ENCODE measurements around the gene TP53TG5.

The TP53TG5 gene

DNA sequence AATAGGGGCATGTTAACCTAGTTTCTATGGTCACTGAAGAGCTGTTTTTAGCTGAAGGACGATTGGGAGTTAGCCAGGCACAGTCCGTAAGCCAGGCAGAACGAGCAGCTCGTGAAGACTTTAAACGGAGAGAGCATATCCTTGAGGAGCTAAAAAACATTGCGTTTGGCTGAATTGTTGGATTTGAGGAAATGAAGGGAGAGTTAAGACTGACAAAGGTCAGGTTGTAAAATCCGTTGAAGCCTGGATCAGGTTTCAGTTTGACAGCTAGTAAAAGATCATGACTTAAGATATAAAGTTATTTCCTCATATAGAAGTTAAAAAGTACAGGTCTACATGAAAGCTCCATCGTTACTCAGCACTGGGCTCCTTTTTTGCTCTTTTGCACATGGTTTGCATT, 32.8 kb upstream of the TP53TG5 start:
- Histone ChIP-seq H3K36me3 (ENCODE audit: control insufficient read depth, insufficient read depth, low read length) (peaks cover 4% of the 10 kb centered on the region), H3K4me1 (ENCODE audit: control insufficient read depth, insufficient read depth, low read length) (peaks cover 8% of the 10 kb centered on the region), H3K9ac (ENCODE audit: low read length) (no peak overlapping the region), H3K4me3 (ENCODE audit: low read length) (no peak overlapping the region), H3K9me3 (ENCODE audit: control insufficient read depth, low read length) (no peaks in the 10 kb centered on the region), H3K27me3 (ENCODE audit: control insufficient read depth, insufficient read depth, low read length) (no peaks in the 10 kb centered on the region)

DNA sequence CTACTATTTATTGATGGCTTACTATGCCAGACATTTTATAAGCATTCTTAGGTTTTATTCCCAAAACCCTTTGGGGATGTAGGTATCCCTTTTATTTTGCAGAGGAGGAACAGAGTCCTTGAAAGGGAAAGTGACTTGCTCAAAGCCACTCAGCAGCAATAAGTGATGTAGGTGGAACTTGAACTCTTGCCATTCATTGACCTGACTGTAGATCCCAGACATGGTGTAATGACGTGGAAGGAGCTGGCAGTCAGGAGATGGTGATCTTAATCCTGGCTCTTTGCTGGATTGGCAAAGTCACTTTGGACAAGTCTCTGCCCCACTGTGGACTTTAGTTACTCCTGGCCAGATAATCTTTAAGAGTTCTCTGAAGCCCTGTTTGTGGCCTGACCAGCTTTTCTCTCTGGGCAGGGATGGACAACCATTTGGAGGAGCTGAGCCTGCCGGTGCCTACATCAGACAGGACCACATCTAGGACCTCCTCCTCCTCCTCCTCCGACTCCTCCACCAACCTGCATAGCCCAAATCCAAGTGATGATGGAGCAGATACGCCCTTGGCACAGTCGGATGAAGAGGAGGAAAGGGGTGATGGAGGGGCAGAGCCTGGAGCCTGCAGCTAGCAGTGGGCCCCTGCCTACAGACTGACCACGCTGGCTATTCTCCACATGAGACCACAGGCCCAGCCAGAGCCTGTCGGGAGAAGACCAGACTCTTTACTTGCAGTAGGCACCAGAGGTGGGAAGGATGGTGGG, 31.6 kb upstream of the TP53TG5 start:
- Histone ChIP-seq H3K9ac (ENCODE audit: low read length) (no peak overlapping the region), H3K36me3 (ENCODE audit: control insufficient read depth, insufficient read depth, low read length) (peaks cover 4% of the 10 kb centered on the region), H3K4me3 (ENCODE audit: low read length) (no peak overlapping the region), H3K4me1 (ENCODE audit: control insufficient read depth, insufficient read depth, low read length) (peaks cover 8% of the 10 kb centered on the region), H3K27me3 (ENCODE audit: control insufficient read depth, insufficient read depth, low read length) (no peaks in the 10 kb centered on the region), H3K9me3 (ENCODE audit: control insufficient read depth, low read length) (no peaks in the 10 kb centered on the region)

DNA sequence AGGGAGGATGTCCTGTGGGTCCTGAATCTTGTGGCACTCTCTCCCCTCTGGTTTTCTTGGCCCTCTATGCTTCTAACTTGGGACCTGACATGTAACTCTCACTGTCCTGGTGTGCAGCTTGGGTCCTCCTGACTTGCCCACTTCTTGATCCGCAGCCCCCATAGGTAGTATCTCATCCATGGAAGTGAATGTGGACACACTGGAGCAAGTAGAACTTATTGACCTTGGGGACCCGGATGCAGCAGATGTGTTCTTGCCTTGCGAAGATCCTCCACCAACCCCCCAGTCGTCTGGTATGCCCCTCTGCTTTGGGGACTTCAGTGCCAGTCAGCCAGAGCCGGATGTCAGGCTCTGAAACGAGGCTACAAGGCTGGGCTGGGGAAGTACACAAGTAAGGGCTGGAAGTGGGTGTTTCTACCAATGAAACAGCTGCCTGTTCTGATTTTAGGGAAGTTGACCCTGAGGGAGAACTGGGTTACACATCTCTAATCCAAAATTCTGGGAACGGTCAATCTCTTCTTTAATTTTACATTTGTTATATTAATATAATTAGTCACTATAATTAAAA, 30.6 kb upstream of the TP53TG5 start:
- H3K4me3 ChIP-seq (ENCODE audit: low read length): no peak overlapping the region
- H3K27me3 ChIP-seq (ENCODE audit: control insufficient read depth, insufficient read depth, low read length): no peaks in the 10 kb centered on the region
- peaks cover 8% of the 10 kb centered on the region for H3K4me1 ChIP-seq (ENCODE audit: control insufficient read depth, insufficient read depth, low read length)
- peaks cover 4% of the 10 kb centered on the region for H3K36me3 ChIP-seq (ENCODE audit: control insufficient read depth, insufficient read depth, low read length)
- H3K9ac ChIP-seq (ENCODE audit: low read length): no peak overlapping the region
- no peaks in the 10 kb centered on the region for H3K9me3 ChIP-seq (ENCODE audit: control insufficient read depth, low read length)

DNA sequence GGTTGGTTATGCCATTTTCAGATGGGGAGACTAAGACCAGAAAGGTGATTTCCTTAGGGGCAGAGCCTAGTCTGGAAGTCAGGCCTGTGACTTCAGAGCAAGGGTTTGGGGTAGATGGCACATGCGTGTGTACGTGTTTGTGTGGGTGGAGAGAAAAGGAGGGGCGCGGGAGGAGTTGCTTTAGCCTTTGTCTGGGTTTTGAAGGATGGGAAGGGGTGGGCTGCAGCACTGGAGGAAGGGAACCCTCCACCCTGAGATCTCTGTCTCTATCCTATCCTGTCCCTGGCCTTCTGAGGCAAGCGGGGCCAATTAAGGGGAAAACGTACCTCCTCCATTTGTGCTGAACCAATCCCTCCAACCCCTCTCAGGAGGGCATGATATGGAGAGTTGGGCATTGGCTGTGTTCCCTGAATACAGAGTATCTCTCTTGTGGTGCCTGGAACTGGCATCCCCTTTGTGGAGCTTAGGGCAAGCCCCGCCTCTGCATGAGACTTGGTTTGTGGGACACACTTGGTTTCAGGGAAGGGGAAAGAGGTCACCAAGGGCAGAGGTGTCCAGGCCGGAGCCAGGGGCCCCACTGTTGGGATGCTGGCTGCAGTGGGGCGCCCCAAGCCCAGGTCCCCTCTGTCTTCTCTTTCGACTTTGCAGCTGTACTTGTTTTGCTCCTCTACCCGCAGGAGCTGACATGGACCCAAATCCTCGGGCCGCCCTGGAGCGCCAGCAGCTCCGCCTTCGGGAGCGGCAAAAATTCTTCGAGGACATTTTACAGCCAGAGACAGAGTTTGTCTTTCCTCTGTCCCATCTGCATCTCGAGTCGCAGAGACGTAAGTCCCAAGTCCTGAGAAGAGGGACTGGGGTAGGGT, 29.9 kb upstream of the TP53TG5 start, which contains the start of gene DBNDD2:
DBNDD2 (plus strand) TSS at position 507 of the 863 bp plus-strand sequence; CDS start at position 686, 179 bp downstream.
- Histone ChIP-seq H3K9ac (ENCODE audit: low read length) (peak within 1 kb of the TSS; percentile 99), H3K4me3 (ENCODE audit: low read length) (peak within 1 kb of the TSS; percentile 80), H3K4me1 (ENCODE audit: control insufficient read depth, insufficient read depth, low read length) (peaks cover 8% of the 10 kb centered on the region), H3K36me3 (ENCODE audit: control insufficient read depth, insufficient read depth, low read length) (peaks cover 4% of the 10 kb centered on the region), H3K9me3 (ENCODE audit: control insufficient read depth, low read length) (no peaks in the 10 kb centered on the region), H3K27me3 (ENCODE audit: control insufficient read depth, insufficient read depth, low read length) (no peaks in the 10 kb centered on the region)

DNA sequence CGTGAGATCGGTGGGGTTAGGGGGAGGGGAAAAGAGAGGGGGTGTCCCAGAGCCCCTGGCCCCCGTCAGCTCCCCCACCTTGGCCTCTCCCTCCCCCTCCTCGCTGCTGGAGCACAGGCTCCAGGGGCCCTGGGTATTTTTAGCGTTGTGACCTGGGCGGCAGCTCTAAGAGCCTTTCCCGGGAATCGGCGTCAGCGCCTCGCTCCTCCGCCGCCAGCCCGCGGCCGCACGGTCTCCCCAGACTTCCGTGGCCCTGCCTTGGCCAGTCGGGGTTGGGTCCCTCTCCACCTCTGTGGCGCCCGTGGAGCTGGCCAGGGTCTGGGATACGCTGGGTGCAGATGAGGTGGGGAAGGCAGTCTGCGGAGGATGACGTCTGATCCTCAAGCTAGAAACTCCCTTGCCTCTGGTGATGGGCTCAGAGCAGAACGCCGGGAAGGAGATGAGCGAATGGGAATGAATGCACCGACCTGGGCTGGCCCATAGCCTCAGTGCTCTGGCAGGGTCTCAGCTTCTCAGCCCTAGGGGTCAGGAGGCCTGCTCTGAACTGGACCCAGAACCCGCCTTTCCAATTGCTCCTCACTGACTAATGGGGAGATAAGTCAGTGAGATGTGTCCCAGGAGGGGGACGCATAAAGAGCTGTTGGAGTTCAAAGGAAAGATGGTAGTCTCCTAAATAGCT, 29.1 kb upstream of the TP53TG5 start:
- Histone ChIP-seq H3K36me3 (ENCODE audit: control insufficient read depth, insufficient read depth, low read length) (peaks cover 4% of the 10 kb centered on the region), H3K4me1 (ENCODE audit: control insufficient read depth, insufficient read depth, low read length) (peaks cover 8% of the 10 kb centered on the region), H3K4me3 (ENCODE audit: low read length) (peak overlapping the region; percentile 80)

DNA sequence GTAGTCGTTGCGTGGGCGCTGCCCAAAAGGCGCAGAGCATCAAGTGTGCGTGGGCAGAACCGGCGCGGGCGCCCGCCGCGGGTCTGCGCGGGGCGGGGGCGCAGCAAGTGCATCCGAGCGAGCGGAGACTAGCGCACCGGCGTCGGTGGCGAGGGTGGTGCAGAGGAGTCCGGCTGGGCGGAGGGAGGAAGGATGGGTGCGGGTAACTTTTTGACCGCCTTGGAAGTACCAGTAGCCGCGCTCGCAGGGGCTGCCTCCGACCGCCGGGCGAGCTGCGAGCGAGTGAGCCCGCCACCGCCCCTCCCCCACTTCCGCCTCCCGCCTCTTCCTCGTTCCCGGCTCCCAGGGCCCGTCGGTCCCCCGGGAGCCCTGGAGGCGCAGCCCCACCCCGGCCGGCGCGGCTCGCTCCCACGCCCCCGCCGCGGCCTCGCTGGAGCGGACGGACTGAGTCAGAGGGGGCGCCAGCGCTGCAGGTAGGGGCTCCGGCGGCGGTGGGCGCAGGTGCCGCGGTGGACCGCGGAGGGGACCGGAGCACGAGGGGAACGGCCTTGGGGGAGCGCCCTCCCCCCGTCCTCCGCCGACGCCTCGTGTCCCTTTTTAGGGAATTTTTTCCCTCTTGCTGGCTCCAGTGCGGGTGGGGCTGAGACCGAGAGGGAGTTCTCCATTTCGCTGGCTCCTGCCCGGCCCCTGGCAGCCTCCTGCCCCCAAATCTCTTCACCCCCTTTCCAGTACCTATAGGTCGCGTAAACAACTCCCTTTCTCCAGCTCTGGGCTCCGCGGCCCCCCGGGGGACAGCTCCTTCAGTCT, 28.3 kb upstream of the TP53TG5 start:
- peaks cover 8% of the 10 kb centered on the region for H3K4me1 ChIP-seq (ENCODE audit: control insufficient read depth, insufficient read depth, low read length)
- H3K36me3 ChIP-seq (ENCODE audit: control insufficient read depth, insufficient read depth, low read length): peaks cover 4% of the 10 kb centered on the region
- no peaks in the 10 kb centered on the region for H3K9me3 ChIP-seq (ENCODE audit: control insufficient read depth, low read length)
- peak overlapping the region; percentile 80 for H3K4me3 ChIP-seq (ENCODE audit: low read length)
- H3K27me3 ChIP-seq (ENCODE audit: control insufficient read depth, insufficient read depth, low read length): no peaks in the 10 kb centered on the region
- H3K9ac ChIP-seq (ENCODE audit: low read length): peak overlapping the region; percentile 99

More for the DNA sequence above, 29.1 kb upstream of the TP53TG5 start:
- Histone ChIP-seq H3K27me3 (ENCODE audit: control insufficient read depth, insufficient read depth, low read length) (no peaks in the 10 kb centered on the region), H3K9ac (ENCODE audit: low read length) (peak overlapping the region; percentile 99), H3K9me3 (ENCODE audit: control insufficient read depth, low read length) (no peaks in the 10 kb centered on the region)

DNA sequence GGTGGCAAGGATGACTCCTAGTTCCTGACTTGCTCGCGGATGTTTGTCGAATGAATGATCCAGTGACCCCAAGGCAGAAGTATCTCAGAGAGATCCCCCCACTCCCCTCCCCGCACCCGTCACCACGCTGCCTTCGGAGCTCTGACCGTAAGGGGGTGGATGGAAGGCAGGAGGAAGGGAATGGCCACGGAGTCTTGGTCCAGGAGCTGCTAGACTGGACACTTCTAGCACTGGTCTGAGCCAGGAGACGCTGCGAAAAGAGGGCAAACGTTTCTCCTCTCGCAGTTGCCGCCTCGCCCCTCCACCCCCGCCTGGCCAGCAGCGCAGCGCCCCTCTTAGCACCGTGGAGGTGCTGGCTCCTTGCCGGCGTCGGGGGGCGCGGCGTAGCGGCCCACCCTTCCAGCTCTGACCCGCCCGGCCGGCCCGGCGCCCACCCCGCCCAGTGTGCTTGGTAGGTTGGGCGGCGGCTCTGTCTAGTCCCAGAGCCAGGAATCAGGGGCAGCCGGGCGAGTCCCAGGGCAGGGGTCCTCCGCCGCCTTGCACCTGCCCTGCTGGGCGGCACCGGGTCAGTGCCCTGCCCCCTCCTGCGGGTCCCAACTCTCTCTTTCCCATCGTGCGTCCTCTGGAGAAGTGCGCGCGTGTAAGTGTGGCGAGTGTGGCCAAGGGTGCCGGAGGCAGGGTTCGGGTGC, 27.6 kb upstream of the TP53TG5 start:
- H3K4me3 ChIP-seq (ENCODE audit: low read length): peak overlapping the region; percentile 80
- peaks cover 8% of the 10 kb centered on the region for H3K4me1 ChIP-seq (ENCODE audit: control insufficient read depth, insufficient read depth, low read length)
- peaks cover 4% of the 10 kb centered on the region for H3K36me3 ChIP-seq (ENCODE audit: control insufficient read depth, insufficient read depth, low read length)
- H3K9me3 ChIP-seq (ENCODE audit: control insufficient read depth, low read length): no peaks in the 10 kb centered on the region
- no peaks in the 10 kb centered on the region for H3K27me3 ChIP-seq (ENCODE audit: control insufficient read depth, insufficient read depth, low read length)
- peak overlapping the region; percentile 99 for H3K9ac ChIP-seq (ENCODE audit: low read length)

DNA sequence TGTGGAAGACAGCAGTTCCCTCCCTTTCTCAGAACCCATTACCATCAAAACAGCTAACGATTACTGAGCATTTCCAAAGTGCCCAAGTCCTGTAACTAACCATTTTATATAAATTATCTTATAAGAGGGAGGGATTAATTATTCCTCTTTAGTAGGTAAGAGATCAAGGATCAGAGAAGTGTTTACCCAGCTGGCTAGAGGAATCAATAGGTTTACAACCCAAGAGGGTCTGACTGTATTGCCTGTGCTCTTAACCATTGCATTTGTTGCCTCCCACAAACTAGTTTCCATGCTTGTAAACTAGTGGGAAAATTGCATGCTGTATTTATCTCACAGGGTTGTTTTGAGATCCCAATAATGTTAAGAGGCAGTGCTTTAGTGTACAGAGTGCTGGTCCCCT, 26.3 kb upstream of the TP53TG5 start:
- Histone ChIP-seq H3K27me3 (ENCODE audit: control insufficient read depth, insufficient read depth, low read length) (no peaks in the 10 kb centered on the region), H3K9me3 (ENCODE audit: control insufficient read depth, low read length) (peaks cover 4% of the 10 kb centered on the region), H3K36me3 (ENCODE audit: control insufficient read depth, insufficient read depth, low read length) (peaks cover 4% of the 10 kb centered on the region), H3K9ac (ENCODE audit: low read length) (no peak overlapping the region), H3K4me3 (ENCODE audit: low read length) (no peak overlapping the region), H3K4me1 (ENCODE audit: control insufficient read depth, insufficient read depth, low read length) (peaks cover 8% of the 10 kb centered on the region)

DNA sequence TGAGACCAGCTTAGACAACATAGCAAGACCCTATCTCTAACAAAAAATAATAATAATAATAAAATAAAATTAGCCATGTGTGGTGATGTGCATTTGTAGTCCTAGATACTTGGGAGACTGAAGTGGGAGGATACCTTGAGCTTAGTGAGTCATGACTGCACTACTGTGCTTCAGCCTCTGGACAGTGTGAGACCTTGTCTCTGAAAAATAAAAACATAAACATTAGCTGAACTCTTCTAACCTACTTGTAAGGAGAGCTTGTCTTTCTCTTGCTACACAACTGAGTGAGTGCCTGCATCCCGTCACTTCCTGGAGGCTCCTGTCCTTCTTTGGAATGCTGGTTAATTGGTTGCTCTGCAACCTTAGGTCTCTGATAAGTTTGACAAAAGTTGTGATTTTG, 24.8 kb upstream of the TP53TG5 start:
- Histone ChIP-seq H3K27me3 (ENCODE audit: control insufficient read depth, insufficient read depth, low read length) (no peaks in the 10 kb centered on the region), H3K9ac (ENCODE audit: low read length) (no peak overlapping the region), H3K36me3 (ENCODE audit: control insufficient read depth, insufficient read depth, low read length) (no peaks in the 10 kb centered on the region), H3K4me1 (ENCODE audit: control insufficient read depth, insufficient read depth, low read length) (peaks cover 8% of the 10 kb centered on the region), H3K9me3 (ENCODE audit: control insufficient read depth, low read length) (peaks cover 4% of the 10 kb centered on the region), H3K4me3 (ENCODE audit: low read length) (no peak overlapping the region)

DNA sequence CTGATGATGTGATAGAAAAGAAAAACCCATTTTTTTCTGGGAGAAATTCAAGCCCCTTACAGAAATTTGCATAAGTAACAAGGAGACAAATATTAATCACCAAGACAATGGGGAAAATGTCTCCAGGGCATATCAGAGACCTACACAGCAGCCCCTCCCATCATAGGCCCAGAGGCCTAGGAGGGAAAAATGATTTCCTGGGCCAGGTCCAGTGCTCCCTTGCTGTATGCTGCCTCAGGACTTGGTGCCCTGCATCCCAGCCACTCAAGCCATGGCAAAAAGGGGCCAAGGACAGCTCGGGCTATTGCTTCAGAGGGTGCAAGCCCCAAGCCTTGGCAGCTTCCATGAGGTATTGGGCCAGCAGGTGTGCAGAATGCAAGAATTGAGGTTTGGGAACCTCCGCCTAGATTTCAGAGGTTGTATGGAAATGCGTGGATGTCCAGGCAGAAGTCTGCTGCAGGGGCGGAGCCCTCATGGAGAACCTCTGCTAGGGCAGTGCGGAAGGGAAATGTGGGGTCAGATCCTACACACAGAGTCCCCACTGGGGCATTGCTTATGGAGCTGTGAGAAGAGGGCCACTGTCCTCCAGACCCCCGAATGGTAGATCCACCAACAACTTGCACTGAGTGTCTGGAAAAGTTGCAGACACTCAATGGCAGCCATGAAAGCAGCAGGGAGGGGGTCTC, 22.4 kb upstream of the TP53TG5 start:
- no peaks in the 10 kb centered on the region for H3K4me1 ChIP-seq (ENCODE audit: control insufficient read depth, insufficient read depth, low read length)
- H3K9me3 ChIP-seq (ENCODE audit: control insufficient read depth, low read length): peaks cover 4% of the 10 kb centered on the region
- H3K4me3 ChIP-seq (ENCODE audit: low read length): no peak overlapping the region
- H3K9ac ChIP-seq (ENCODE audit: low read length): no peak overlapping the region
- no peaks in the 10 kb centered on the region for H3K27me3 ChIP-seq (ENCODE audit: control insufficient read depth, insufficient read depth, low read length)
- no peaks in the 10 kb centered on the region for H3K36me3 ChIP-seq (ENCODE audit: control insufficient read depth, insufficient read depth, low read length)

Data from mucosa of stomach (tissue), 1 donor.